Mesendoderm (in vitro differentiated cells): ENCODE data around the gene PLA2G4A.

Experiments
- DNase-seq: peaks from one replicate; pipeline ENCODE4 v3.0.0; 2013
- H2AK5ac ChIP-seq: 2 replicates; pipeline ENCODE4 v1.6.1; 2013; ENCODE audit warnings: low read length, inconsistent platforms
- H2BK120ac ChIP-seq: 2 replicates; pipeline ENCODE4 v1.6.1; 2013; ENCODE audit warnings: low read depth, mild to moderate bottlenecking, low read length, moderate library complexity, mixed read lengths
- H2BK15ac ChIP-seq: replicated peaks from 2 replicates; pipeline ENCODE4 v1.6.1; 2013; ENCODE audit warnings: low read depth, mild to moderate bottlenecking, moderate library complexity
- H2BK5ac ChIP-seq: 2 replicates; pipeline ENCODE4 v1.6.1; 2013; ENCODE audit warnings: low read length, inconsistent platforms
- H3K18ac ChIP-seq: 2 replicates; pipeline ENCODE4 v1.6.1; 2013; ENCODE audit warnings: mild to moderate bottlenecking, low read length, mixed read lengths
- H3K23ac ChIP-seq: one replicate; pipeline ENCODE4 v1.6.1; 2013; ENCODE audit warnings: low read length
- H3K27ac ChIP-seq: 2 replicates; pipeline ENCODE4 v1.5.1; 2013; ENCODE audit warnings: low read depth, mild to moderate bottlenecking, inconsistent platforms, low read length, moderate library complexity
- H3K27me3 ChIP-seq: 2 replicates; pipeline ENCODE4 v1.6.1; 2013; ENCODE audit warnings: low read length, control low read depth, mild to moderate bottlenecking, inconsistent platforms; ENCODE audit not compliant: insufficient read depth, poor library complexity
- H3K36me3 ChIP-seq: 2 replicates; pipeline ENCODE4 v1.6.1; 2013; ENCODE audit warnings: low read length, inconsistent platforms; ENCODE audit not compliant: control insufficient read depth, insufficient read depth
- H3K4ac ChIP-seq: one replicate; pipeline ENCODE4 v1.6.1; 2013; ENCODE audit warnings: low read depth, mild to moderate bottlenecking, low read length, moderate library complexity
- H3K4me1 ChIP-seq: 2 replicates; pipeline ENCODE4 v1.6.1; 2013; ENCODE audit warnings: low read depth, low read length, inconsistent platforms; ENCODE audit not compliant: control insufficient read depth
- H3K4me2 ChIP-seq: 2 replicates; pipeline ENCODE4 v1.6.1; 2013; ENCODE audit warnings: low read length
- H3K4me3 ChIP-seq: 2 replicates; pipeline ENCODE4 v1.5.1; 2013; ENCODE audit warnings: mild to moderate bottlenecking, low read length
- H3K56ac ChIP-seq: one replicate; pipeline ENCODE4 v1.6.1; 2013; ENCODE audit warnings: low read length
- H3K79me1 ChIP-seq: 2 replicates; pipeline ENCODE4 v1.6.1; 2013; ENCODE audit warnings: low read length, inconsistent platforms
- H3K79me2 ChIP-seq: 2 replicates; pipeline ENCODE4 v1.6.1; 2013; ENCODE audit warnings: mild to moderate bottlenecking, low read length; ENCODE audit not compliant: control insufficient read depth, insufficient read depth
- H3K9ac ChIP-seq: 2 replicates; pipeline ENCODE4 v1.6.1; 2013; ENCODE audit warnings: low read length, inconsistent platforms
- H4K5ac ChIP-seq: one replicate; pipeline ENCODE4 v1.6.1; 2013; ENCODE audit warnings: low read length
- H4K8ac ChIP-seq: one replicate; pipeline ENCODE4 v1.6.1; 2013; ENCODE audit warnings: low read depth, mild to moderate bottlenecking, control low read depth, low read length, moderate library complexity
- WGBS: extraction: QIAGEN DNeasy Blood & Tissue Kit; methylation state at CpG from one replicate; pipeline ENCODE4 v1.1.7; 2013; ENCODE audit warnings: low lambda C conversion rate, missing lambda C conversion rate; ENCODE audit not compliant: insufficient coverage; ENCODE audit errors: extremely low coverage; 5-methylcytosine and 5-hydroxymethylcytosine counted together

The PLA2G4A gene

DNA sequence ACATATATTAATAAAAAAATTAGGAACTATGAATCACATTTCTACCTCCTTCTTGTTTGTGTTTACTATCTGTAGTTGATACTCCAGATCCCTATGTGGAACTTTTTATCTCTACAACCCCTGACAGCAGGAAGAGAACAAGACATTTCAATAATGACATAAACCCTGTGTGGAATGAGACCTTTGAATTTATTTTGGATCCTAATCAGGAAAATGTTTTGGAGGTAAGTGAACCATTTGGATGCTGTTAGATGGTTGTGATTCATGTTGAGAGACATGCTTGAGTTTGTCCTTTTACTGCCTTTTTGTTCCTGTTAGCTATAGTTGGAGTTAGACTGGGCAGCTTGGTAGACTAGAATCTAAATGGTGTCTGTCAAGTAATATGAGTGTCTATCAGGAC, 64.2 kb downstream of the PLA2G4A start:
- Histone ChIP-seq H3K36me3 (no peaks in the 10 kb centered on the region), H3K4me3 (no peak overlapping the region), H3K4me1 (no peaks in the 10 kb centered on the region), H3K27ac (no peak overlapping the region), H4K8ac (no peak overlapping the region), H3K27me3 (no peaks in the 10 kb centered on the region), H3K4me2 (no peak overlapping the region), H2AK5ac (no peak overlapping the region), H3K79me1 (no peaks in the 10 kb centered on the region), H3K23ac (no peak overlapping the region), H4K5ac (no peak overlapping the region), H2BK120ac (no peak overlapping the region), H3K18ac (no peak overlapping the region), H3K9ac (no peak overlapping the region), H3K56ac (no peak overlapping the region), H2BK5ac (no peak overlapping the region), H3K79me2 (no peaks in the 10 kb centered on the region), H3K4ac (no peak overlapping the region), H2BK15ac (no peak overlapping the region)
- DNase-seq: no peak

DNA sequence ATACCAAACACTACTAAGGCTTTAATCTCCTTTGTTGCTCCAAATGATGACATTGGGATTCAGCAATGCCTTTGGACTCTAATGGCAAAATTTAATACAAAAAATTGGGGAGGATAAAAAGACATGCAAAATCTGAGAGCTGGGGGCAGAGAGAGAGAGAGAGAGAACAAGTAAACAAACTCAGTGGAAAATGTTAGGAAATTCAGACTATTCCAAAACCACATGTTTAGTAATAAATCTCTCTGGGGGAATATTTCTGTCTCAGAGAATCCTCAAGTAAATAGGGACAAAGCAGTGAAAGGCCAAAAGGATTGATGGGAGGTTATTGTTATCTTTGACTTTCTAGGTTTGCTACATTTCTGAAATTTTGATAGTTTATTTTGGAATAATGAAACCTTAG, 65.7 kb downstream of the PLA2G4A start:
- Histone ChIP-seq H3K36me3 (no peaks in the 10 kb centered on the region), H2AK5ac (no peak overlapping the region), H2BK120ac (no peak overlapping the region), H3K4me2 (no peak overlapping the region), H4K8ac (no peak overlapping the region), H3K18ac (no peak overlapping the region), H3K79me1 (no peaks in the 10 kb centered on the region), H3K23ac (no peak overlapping the region), H3K27me3 (no peaks in the 10 kb centered on the region), H2BK15ac (no peak overlapping the region), H3K9ac (no peak overlapping the region), H3K27ac (no peak overlapping the region), H3K4ac (no peak overlapping the region), H3K56ac (no peak overlapping the region), H3K4me1 (no peaks in the 10 kb centered on the region), H3K4me3 (no peak overlapping the region), H2BK5ac (no peak overlapping the region), H3K79me2 (no peaks in the 10 kb centered on the region), H4K5ac (no peak overlapping the region)
- no peak for DNase-seq

DNA sequence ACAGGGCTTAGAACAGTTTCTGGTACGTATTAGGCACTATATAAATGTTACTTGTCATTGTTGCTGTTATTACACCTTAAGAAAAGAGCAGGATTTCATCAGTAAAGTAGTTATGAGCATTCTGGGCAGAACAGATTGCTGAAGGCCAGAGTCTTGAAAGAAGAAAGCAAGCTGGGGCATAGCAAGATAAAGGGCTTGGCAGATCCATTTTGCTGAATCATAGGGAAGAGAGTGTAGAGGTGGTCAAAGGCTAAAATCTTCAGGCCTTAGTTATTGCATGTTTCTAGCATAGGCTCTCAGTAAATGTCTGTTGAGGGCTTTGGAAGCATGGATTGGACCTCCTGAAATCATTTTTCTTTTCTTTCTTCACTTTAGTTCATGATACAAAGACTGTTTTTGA, 67.5 kb downstream of the PLA2G4A start:
- Histone ChIP-seq H3K36me3 (no peaks in the 10 kb centered on the region), H3K4me2 (no peak overlapping the region), H3K9ac (no peak overlapping the region), H3K56ac (no peak overlapping the region), H3K27ac (no peak overlapping the region), H3K27me3 (no peaks in the 10 kb centered on the region), H3K4me3 (no peak overlapping the region), H3K18ac (no peak overlapping the region), H2BK120ac (no peak overlapping the region), H3K4ac (no peak overlapping the region), H3K4me1 (no peaks in the 10 kb centered on the region), H2AK5ac (no peak overlapping the region), H3K23ac (no peak overlapping the region), H3K79me2 (no peaks in the 10 kb centered on the region), H2BK5ac (no peak overlapping the region), H4K8ac (no peak overlapping the region), H4K5ac (no peak overlapping the region), H3K79me1 (no peaks in the 10 kb centered on the region), H2BK15ac (no peak overlapping the region)
- no CpG with 5 or more reads among the region's 1 CpG for WGBS
- no peak for DNase-seq

DNA sequence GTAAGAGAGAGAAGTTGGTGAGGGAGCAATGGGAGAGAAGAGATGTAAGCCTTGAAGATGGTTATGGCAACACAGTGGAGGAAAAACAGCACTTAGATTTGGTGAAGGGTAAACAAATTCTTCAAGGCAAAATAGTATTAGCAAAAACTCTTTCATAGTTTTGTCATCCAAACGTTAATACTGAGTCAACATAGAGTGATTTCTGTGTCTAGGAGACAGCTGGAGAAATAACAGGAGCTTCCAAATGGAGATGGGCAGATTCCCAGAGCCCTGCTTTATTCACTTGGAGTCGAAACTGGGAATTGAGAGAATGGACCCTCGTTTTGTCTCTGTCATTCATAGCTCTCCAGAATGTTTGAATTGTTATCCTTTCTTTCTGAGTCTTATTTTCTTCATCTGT, 68.3 kb downstream of the PLA2G4A start:
- Histone ChIP-seq H3K56ac (no peak overlapping the region), H3K27ac (no peak overlapping the region), H3K36me3 (no peaks in the 10 kb centered on the region), H3K27me3 (no peaks in the 10 kb centered on the region), H4K5ac (no peak overlapping the region), H3K9ac (no peak overlapping the region), H2BK120ac (no peak overlapping the region), H3K79me1 (no peaks in the 10 kb centered on the region), H3K79me2 (no peaks in the 10 kb centered on the region), H3K18ac (no peak overlapping the region), H3K4me1 (no peaks in the 10 kb centered on the region), H2BK5ac (no peak overlapping the region), H2BK15ac (no peak overlapping the region), H4K8ac (no peak overlapping the region), H3K23ac (no peak overlapping the region), H3K4me3 (no peak overlapping the region), H3K4ac (no peak overlapping the region), H2AK5ac (no peak overlapping the region), H3K4me2 (no peak overlapping the region)
- DNase-seq: no peak
- no CpG with 5 or more reads among the region's 3 CpGs for WGBS

DNA sequence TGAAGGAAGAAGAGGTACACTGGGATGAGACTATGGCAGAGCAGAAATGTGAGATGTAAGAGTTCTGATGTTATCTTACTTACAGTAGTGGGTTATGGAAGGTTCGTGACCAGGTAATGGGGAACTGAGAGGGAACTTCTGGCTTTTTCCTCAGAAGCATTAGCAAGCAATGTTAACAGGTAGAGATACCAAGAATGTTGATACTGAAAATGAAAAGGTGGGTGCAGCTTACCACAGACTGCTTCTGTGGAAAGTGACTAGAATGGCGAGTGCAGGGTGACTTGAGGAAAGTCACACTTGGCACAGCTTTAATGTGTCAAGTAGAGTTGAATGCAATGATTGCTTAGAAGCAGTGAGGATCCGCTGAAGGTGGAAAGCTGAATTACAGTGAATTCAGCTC, 70.8 kb downstream of the PLA2G4A start:
- Histone ChIP-seq H3K4me3 (no peak overlapping the region), H2BK5ac (no peak overlapping the region), H4K8ac (no peak overlapping the region), H3K56ac (no peak overlapping the region), H2AK5ac (no peak overlapping the region), H3K18ac (no peak overlapping the region), H3K79me2 (no peaks in the 10 kb centered on the region), H4K5ac (no peak overlapping the region), H3K9ac (no peak overlapping the region), H3K4me1 (no peaks in the 10 kb centered on the region), H3K4ac (no peak overlapping the region), H3K23ac (no peak overlapping the region), H3K27ac (no peak overlapping the region), H2BK15ac (no peak overlapping the region), H3K27me3 (no peaks in the 10 kb centered on the region), H3K4me2 (no peak overlapping the region), H2BK120ac (no peak overlapping the region), H3K79me1 (no peaks in the 10 kb centered on the region), H3K36me3 (no peaks in the 10 kb centered on the region)
- WGBS: no CpG with 5 or more reads among the region's 3 CpGs
- DNase-seq: no peak

DNA sequence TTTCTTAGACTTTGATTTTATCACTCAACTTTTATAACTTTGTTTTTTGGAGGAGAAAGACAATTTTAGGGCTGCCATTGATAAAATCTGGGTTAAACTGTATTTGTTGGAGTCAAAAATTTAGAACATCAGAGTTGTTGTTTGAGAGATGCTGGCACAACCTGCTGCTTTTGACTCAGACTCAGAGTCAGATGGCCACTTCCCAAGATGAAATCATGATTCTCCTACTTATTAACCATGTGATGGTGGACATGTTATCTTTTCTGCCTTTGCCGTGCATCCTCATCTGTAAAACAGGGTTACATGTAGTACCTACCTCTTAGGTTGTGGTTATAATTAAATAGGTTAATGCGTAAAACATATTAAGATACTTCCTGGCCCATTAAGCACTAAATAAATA, 71.2 kb downstream of the PLA2G4A start:
- no peak overlapping the region for H2BK5ac ChIP-seq

More for the DNA sequence above, 71.2 kb downstream of the PLA2G4A start:
- Histone ChIP-seq H3K27ac (no peak overlapping the region), H3K79me2 (no peaks in the 10 kb centered on the region), H4K5ac (no peak overlapping the region), H3K4me1 (no peaks in the 10 kb centered on the region), H4K8ac (no peak overlapping the region), H3K36me3 (no peaks in the 10 kb centered on the region), H3K4ac (no peak overlapping the region), H2BK120ac (no peak overlapping the region), H3K4me2 (no peak overlapping the region), H3K27me3 (no peaks in the 10 kb centered on the region), H3K79me1 (no peaks in the 10 kb centered on the region), H2BK15ac (no peak overlapping the region), H3K23ac (no peak overlapping the region), H3K56ac (no peak overlapping the region), H2AK5ac (no peak overlapping the region), H3K4me3 (no peak overlapping the region), H3K9ac (no peak overlapping the region), H3K18ac (no peak overlapping the region)
- no CpG with 5 or more reads among the region's 2 CpGs for WGBS
- DNase-seq: no peak
